B cell (primary cell): ENCODE data around the gene COL4A1.

Experiments
- CTCF ChIP-seq: fragments of 200-600 bp; IDR thresholded peaks from one replicate; pipeline ENCODE4 v1.8.0; 2022; ENCODE audit warnings: antibody characterized with exemption, mild to moderate bottlenecking
- EZH2 ChIP-seq: IDR thresholded peaks from 2 replicates; pipeline ENCODE4 v1.6.1; 2012; ENCODE audit warnings: borderline replicate concordance, low read depth, mild to moderate bottlenecking, moderate library complexity, low read length; ENCODE audit not compliant: insufficient read depth, poor library complexity, severe bottlenecking

- no peak for TF ChIP-seq CTCF
- TF ChIP-seq EZH2, result no peak
Measured at GRCh38 chr13:110125157-110125556, 181.8 kb downstream of the COL4A1 start.
